Upper lobe of left lung (tissue), 6 donors: ENCODE results near the gene KIF7. TPM values are rescaled to one million over a fixed set of nuclear protein-coding genes. Genes with fewer than 3 reads are reported as not detected.

Experiments used
- ATAC-seq, 2 donors: fragments of 200-7000 bp; cut with Tn5 transposase; one replicate each; pipeline ENCODE4 v1.9.1; 2022; ENCODE audit warnings: mild to moderate bottlenecking in 2 of 2, moderate library complexity in 2 of 2; ENCODE audit not compliant: low FRiP score in 2 of 2
- DNase-seq, 2 donors: peaks; one replicate each; pipeline ENCODE4 v3.0.0-alpha.2; 2019 to 2020
- H3K27ac ChIP-seq, 4 donors: fragments of 200-600 bp; sonication (generic); one replicate each; pipeline ENCODE4 v1.5.1; 2016 to 2019
- H3K27me3 ChIP-seq, 4 donors: fragments of 200-600 bp; sonication (generic); one replicate each; pipeline ENCODE4 v1.5.1; 2017 to 2019
- H3K36me3 ChIP-seq, 4 donors: fragments of 200-600 bp; sonication (generic); one replicate each; pipeline ENCODE4 v1.5.1; 2016 to 2019
- H3K4me1 ChIP-seq, 4 donors: fragments of 200-600 bp; sonication (generic); one replicate each; pipeline ENCODE4 v1.5.1; 2018 to 2019
- H3K4me3 ChIP-seq, 4 donors: fragments of 200-600 bp; sonication (generic); one replicate each; pipeline ENCODE4 v1.5.1; 2017 to 2019; ENCODE audit warnings: mild to moderate bottlenecking in 2 of 4, moderate library complexity in 1 of 4
- H3K9me3 ChIP-seq, 4 donors: fragments of 200-600 bp; sonication (generic); one replicate each; pipeline ENCODE4 v1.5.1; 2018 to 2019
- EP300 ChIP-seq, 4 donors: sonication (generic); formaldehyde crosslinking; IDR thresholded peaks; one replicate each; pipeline ENCODE4 v1.5.1; 2017; ENCODE audit warnings: antibody characterized with exemption in 4 of 4, control low read depth in 2 of 4
- POLR2A ChIP-seq, 4 donors: fragments of 450-650 bp; IDR thresholded peaks; one replicate each; pipeline ENCODE4 v1.5.1; 2016 to 2017; ENCODE audit warnings: antibody characterized with exemption in 4 of 4, mild to moderate bottlenecking in 2 of 4
- POLR2AphosphoS5 ChIP-seq, 2 donors: sonication (generic); formaldehyde crosslinking; IDR thresholded peaks; one replicate each; pipeline ENCODE4 v1.5.1; 2017; ENCODE audit warnings: antibody characterized with exemption in 2 of 2
- WGBS, 2 donors: methylation state at CpG; one replicate each; pipeline ENCODE4 v1.1.5; 2017 to 2018; 5-methylcytosine and 5-hydroxymethylcytosine counted together
- total RNA-seq, 6 donors: library from RNA; depleted of rRNA in 4 of 6; stranded (reverse); fragments of >200 nt in 4 of 6; gene quantifications; one replicate each; pipeline versions ENCODE4 v1.1.0 to v1.2.1, GENCODE V29; 2016 to 2021
- TF ChIP-seq, protein P1 (sequence below), 6 experiments: fragments of 450-650 bp in 4 of 6; fragments of 200-600 bp in 2 of 6; sonication (generic) in 2 of 6; IDR thresholded peaks; one replicate each; pipeline ENCODE4 v1.5.1; 2016 to 2019; ENCODE audit warnings: antibody characterized with exemption in 6 of 6
- donor health status: DM: no; HTN: no; CAD: no; lungs with moderate emphysema.
- donor health status: DM: no; HTN: yes; CAD: no; lungs with severe emphysema.

The KIF7 gene
- total RNA-seq, 6 donors from 2014 or later = 1.4 to 4.7 (median 3.2) TPM

DNA sequence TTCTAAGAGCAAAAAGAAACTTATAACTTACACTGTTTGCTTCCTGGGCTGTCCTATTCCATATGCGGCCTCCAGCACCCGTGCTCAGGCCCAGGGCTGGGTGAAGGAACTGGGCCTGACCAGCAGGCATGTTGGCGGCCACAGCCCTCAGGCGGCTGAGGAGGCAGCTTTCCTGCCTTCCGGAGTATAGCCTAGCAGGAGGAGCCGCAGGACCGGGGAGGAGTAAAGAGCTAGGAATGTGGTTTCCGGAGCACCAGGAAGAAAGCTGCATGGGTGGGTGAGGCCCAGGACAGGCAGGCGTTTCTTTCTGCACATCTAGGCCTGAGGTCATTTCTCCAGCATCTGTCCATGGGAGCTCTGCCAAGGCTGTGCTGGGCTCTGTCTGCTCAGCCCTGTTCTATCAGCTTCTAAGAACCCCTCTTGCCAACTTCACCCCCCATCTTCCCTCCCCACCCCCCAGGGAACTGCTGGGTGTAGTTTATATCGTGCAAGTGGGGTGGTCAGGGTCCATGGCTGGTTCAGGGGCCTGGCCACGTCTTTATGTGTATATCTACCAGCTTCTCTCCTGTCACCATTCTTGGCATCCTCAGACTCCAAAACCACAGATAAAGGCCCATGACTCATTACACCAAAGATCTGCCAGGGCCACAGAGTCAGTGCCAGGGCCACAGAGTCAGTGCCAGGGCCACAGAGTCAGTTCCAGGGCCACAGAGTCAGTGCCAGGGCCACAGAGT lies 7.8 kb upstream of the KIF7 start:
- ATAC-seq = peak; percentile 72 to 90
- Histone ChIP-seq H3K27ac (peak overlapping the region in 2 of 4 donors; percentile 14 to 42), H3K4me1 (peaks cover 0 to 23% (median 17%) of the 10 kb centered on the region in 4 donors), H3K4me3 (no peak overlapping the region), H3K9me3 (no peaks in the 10 kb centered on the region), H3K36me3 (no peaks in the 10 kb centered on the region), H3K27me3 (no peaks in the 10 kb centered on the region)
- peak in 1 of 2 donors; percentile 66 for DNase-seq
- 38 to 44% methylated on average over 11 of the region's 11 CpGs for WGBS, 2 donors
- TF ChIP-seq, protein P1, sequence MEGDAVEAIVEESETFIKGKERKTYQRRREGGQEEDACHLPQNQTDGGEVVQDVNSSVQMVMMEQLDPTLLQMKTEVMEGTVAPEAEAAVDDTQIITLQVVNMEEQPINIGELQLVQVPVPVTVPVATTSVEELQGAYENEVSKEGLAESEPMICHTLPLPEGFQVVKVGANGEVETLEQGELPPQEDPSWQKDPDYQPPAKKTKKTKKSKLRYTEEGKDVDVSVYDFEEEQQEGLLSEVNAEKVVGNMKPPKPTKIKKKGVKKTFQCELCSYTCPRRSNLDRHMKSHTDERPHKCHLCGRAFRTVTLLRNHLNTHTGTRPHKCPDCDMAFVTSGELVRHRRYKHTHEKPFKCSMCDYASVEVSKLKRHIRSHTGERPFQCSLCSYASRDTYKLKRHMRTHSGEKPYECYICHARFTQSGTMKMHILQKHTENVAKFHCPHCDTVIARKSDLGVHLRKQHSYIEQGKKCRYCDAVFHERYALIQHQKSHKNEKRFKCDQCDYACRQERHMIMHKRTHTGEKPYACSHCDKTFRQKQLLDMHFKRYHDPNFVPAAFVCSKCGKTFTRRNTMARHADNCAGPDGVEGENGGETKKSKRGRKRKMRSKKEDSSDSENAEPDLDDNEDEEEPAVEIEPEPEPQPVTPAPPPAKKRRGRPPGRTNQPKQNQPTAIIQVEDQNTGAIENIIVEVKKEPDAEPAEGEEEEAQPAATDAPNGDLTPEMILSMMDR (IDR thresholded peaks at IDR 0.05) = no peak
- TF ChIP-seq POLR2AphosphoS5 (IDR thresholded peaks at IDR 0.05) (no peak), EP300 (IDR thresholded peaks at IDR 0.05) (no peak), POLR2A (IDR thresholded peaks at IDR 0.05) (no peak)

DNA sequence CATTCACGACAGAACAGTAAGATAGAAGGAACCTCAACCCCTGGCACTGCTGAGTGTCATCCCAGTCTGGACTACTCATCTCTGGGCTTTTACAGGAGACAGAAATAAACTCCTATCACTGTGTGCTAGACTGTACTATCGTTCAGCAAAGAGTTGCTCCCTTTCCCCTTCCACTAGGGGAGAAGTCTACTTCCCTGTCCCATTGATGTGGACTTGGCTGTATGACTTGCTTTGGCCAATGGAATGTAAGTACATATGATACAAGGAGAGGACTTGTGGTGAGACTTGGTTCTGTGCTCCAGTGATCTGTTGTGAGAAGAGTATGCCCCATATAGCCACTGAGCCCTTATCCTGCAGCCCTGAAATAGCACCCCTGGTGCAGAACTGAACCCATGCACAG lies 5.3 kb upstream of the KIF7 start:
- TF ChIP-seq EP300 (IDR thresholded peaks at IDR 0.05) = no peak
- TF ChIP-seq POLR2A (IDR thresholded peaks at IDR 0.05) = no peak
- TF ChIP-seq POLR2AphosphoS5 (IDR thresholded peaks at IDR 0.05) = no peak
- TF ChIP-seq, protein P1 (IDR thresholded peaks at IDR 0.05) = no peak
- Histone ChIP-seq H3K4me1 (peaks cover 0 to 19% (median 14%) of the 10 kb centered on the region in 4 donors), H3K9me3 (no peaks in the 10 kb centered on the region), H3K36me3 (no peaks in the 10 kb centered on the region), H3K27me3 (no peaks in the 10 kb centered on the region), H3K4me3 (no peak overlapping the region), H3K27ac (no peak overlapping the region)
- DNase-seq (no peak), ATAC-seq (no peak)
- WGBS, 2 donors = 85 to 94% methylated on average over 2 of the region's 2 CpGs

GRCh38 chr15:89659295-89659694 lies 4.0 kb upstream of the KIF7 start:
- 84 to 95% methylated on average over 2 of the region's 2 CpGs for WGBS, 2 donors
- no peak for ATAC-seq
- TF ChIP-seq POLR2A (IDR thresholded peaks at IDR 0.05) = no peak
- no peak for TF ChIP-seq POLR2AphosphoS5 (IDR thresholded peaks at IDR 0.05)
- no peak for TF ChIP-seq EP300 (IDR thresholded peaks at IDR 0.05)
- TF ChIP-seq, protein P1 (IDR thresholded peaks at IDR 0.05) = no peak
- Histone ChIP-seq H3K4me1 (peaks cover 3 to 23% (median 13%) of the 10 kb centered on the region in 4 donors), H3K27ac (no peak overlapping the region), H3K36me3 (no peaks in the 10 kb centered on the region), H3K27me3 (peaks cover 0 to 12% (median 2%) of the 10 kb centered on the region in 4 donors), H3K4me3 (no peak overlapping the region), H3K9me3 (no peaks in the 10 kb centered on the region)
- no peak for DNase-seq

- H3K4me3 ChIP-seq = no peak overlapping the region
- H3K36me3 ChIP-seq = no peaks in the 10 kb centered on the region
- H3K4me1 ChIP-seq = peaks cover 3 to 18% (median 12%) of the 10 kb centered on the region in 4 donors
- H3K27ac ChIP-seq = no peak overlapping the region
- ATAC-seq = no peak
- 81% methylated on average over 5 of the region's 5 CpGs for WGBS, 2 donors
- TF ChIP-seq, protein P1 (IDR thresholded peaks at IDR 0.05) = no peak
- TF ChIP-seq POLR2A (IDR thresholded peaks at IDR 0.05) = no peak
- no peak for TF ChIP-seq POLR2AphosphoS5 (IDR thresholded peaks at IDR 0.05)
- TF ChIP-seq EP300 (IDR thresholded peaks at IDR 0.05) = no peak
- DNase-seq = no peak
- H3K9me3 ChIP-seq = no peaks in the 10 kb centered on the region
- peaks cover 0 to 12% (median 2%) of the 10 kb centered on the region in 4 donors for H3K27me3 ChIP-seq
Observed at GRCh38 chr15:89657686-89658200, 2.5 kb upstream of the KIF7 start.
